Astrocyte (in vitro differentiated cells and primary cell): ENCODE results near the gene CTNNA2.

ENCODE experiments used
- CTCF ChIP-seq: IDR thresholded peaks from 2 replicates; pipeline ENCODE4 v1.5.1; 2011; ENCODE audit warnings: low read depth, mild to moderate bottlenecking, inconsistent platforms, low read length, moderate library complexity; ENCODE audit not compliant: insufficient read depth
- EZH2 ChIP-seq: IDR thresholded peaks from 2 replicates; pipeline ENCODE4 v1.6.1; 2012; ENCODE audit warnings: mild to moderate bottlenecking, low read length, inconsistent platforms; ENCODE audit not compliant: insufficient read depth

- TF ChIP-seq EZH2 (no peak), CTCF (no peak)
These were observed 786.8 kb downstream of the CTNNA2 start for GRCh38 chr2:80299661-80300060.
